Mammary epithelial cell (primary cell): ENCODE measurements around the gene LCN2.

Experiments
- CTCF ChIP-seq, 2 donors: IDR thresholded peaks in 1 of 2; conservative IDR thresholded peaks in 1 of 2; 2 replicates each; pipeline ENCODE4 v1.5.1; 2011 to 2012; ENCODE audit warnings: inconsistent platforms in 2 of 2, low read length in 2 of 2, mild to moderate bottlenecking in 2 of 2, control low read depth in 1 of 2, low read depth in 1 of 2; ENCODE audit not compliant: insufficient read depth in 1 of 2; ENCODE audit errors: extremely low read depth in 1 of 2
- EZH2 ChIP-seq: IDR thresholded peaks from 2 replicates; pipeline ENCODE4 v1.6.1; 2012; ENCODE audit warnings: low read length, inconsistent platforms, borderline replicate concordance

GRCh38 chr9:128104171-128104618 is 45.1 kb upstream of the LCN2 start:
- TF ChIP-seq EZH2 (no peak), CTCF (conservative IDR thresholded peaks at IDR 0.05 in 1 of 2, IDR thresholded peaks at IDR 0.05 in 1 of 2; ENCODE audit: extremely low read depth in 1 of 2, insufficient read depth in 1 of 2, low read depth in 1 of 2, low read length in 2 of 2) (no peak)
